Activated B cell treated with CpG ODN at 0.5 μM for 24 hours (primary cell): Measurements from ENCODE around the gene CDK17. TPM values are rescaled to one million over a fixed set of nuclear protein-coding genes. Genes with fewer than 3 reads are reported as not detected.

Source experiments
- ATAC-seq: fragments of 200-7000 bp; cut with Tn5 transposase; one replicate; pipeline ENCODE4 v1.10.0; 2021; ENCODE audit warnings: low read depth, mild to moderate bottlenecking, moderate library complexity
- CTCF ChIA-PET: fragments of 350-600 bp; sonication (Branson Sonifier 250); formaldehyde crosslinking; loops from one replicate; lab custom pipeline; 2021; ENCODE audit warnings: antibody characterized with exemption; lab: Charles Lee
- POLR2A ChIA-PET: fragments of 350-600 bp; sonication (Branson Sonifier 250); formaldehyde crosslinking; loops from one replicate; lab custom pipeline; 2021; ENCODE audit warnings: antibody characterized with exemption; lab: Charles Lee
- DNase-seq: peaks from one replicate; pipeline ENCODE4 v3.0.0; 2022
- H3K27ac Mint-ChIP-seq: one replicate; pipeline ENCODE4 v1.8.0; 2020; ENCODE audit warnings: mixed read lengths
- H3K27me3 Mint-ChIP-seq: one replicate; pipeline ENCODE4 v1.8.0; 2021; ENCODE audit warnings: mixed read lengths
- H3K36me3 Mint-ChIP-seq: one replicate; pipeline ENCODE4 v1.8.0; 2021; ENCODE audit warnings: low read depth, mixed read lengths
- H3K4me1 Mint-ChIP-seq: one replicate; pipeline ENCODE4 v1.8.0; 2021; ENCODE audit warnings: mixed read lengths
- H3K4me3 Mint-ChIP-seq: one replicate; pipeline ENCODE4 v1.8.0; 2020; ENCODE audit warnings: mild to moderate bottlenecking, mixed read lengths
- H3K9me3 Mint-ChIP-seq: one replicate; pipeline ENCODE4 v1.8.0; 2020; ENCODE audit warnings: mixed read lengths
- CTCF ChIP-seq: fragments of 200-600 bp; IDR thresholded peaks from one replicate; pipeline ENCODE4 v1.8.0; 2022; ENCODE audit warnings: antibody characterized with exemption, mild to moderate bottlenecking
- intact Hi-C: fragments of 100-400 bp; cut with micrococcal nuclease; formaldehyde crosslinking; loops from one replicate; pipeline ENCODE4 v1.15.1; 2024
- total RNA-seq: library from RNA; stranded (reverse); gene quantifications from 2 replicates; pipeline ENCODE4 v1.2.3, GENCODE V29; 2022

Gene CDK17
- total RNA-seq, 1 donor from 2014 or later, result 57.3 TPM

GRCh38 chr12:96399120-96399918 lies 920 bp downstream of the CDK17 start:
- peak overlapping the region; percentile 95 for H3K4me3 Mint-ChIP-seq
- ChIA-PET CTCF (interaction anchor here (0.6 to 4.0 kb wide), 14 partner anchors 9 to 184 kb away, joined by 3 to 38 read pairs (median 4); partner anchors contain the start of gene CFAP54), POLR2A (interaction anchor here (0.6 to 3.2 kb wide), 40 partner anchors 8 to 540 kb away, joined by 3 to 31 read pairs (median 5); partner anchors contain the start of genes CFAP54, LTA4H and SNRPF)
- TF ChIP-seq CTCF, result no peak
- H3K36me3 Mint-ChIP-seq, result peaks cover 6% of the 10 kb centered on the region
- peaks cover 55% of the 10 kb centered on the region for H3K4me1 Mint-ChIP-seq
- H3K9me3 Mint-ChIP-seq, result no peaks in the 10 kb centered on the region
- peak; percentile 73 for DNase-seq
- no peaks in the 10 kb centered on the region for H3K27me3 Mint-ChIP-seq
- intact Hi-C loops, result loop anchor here (1.0 to 5.0 kb wide), 4 partner anchors 8 to 541 kb away; partner anchors contain the start of gene SNRPF
- ATAC-seq, result peak; percentile 56
- H3K27ac Mint-ChIP-seq, result peak overlapping the region; percentile 88

- H3K27ac Mint-ChIP-seq, result peak overlapping the region; percentile 88
- POLR2A ChIA-PET, result interaction anchor here (0.5 to 3.2 kb wide), 24 partner anchors 8 to 1325 kb away, joined by 3 to 31 read pairs (median 6); partner anchors contain the start of genes CFAP54, LTA4H and NR2C1
- peaks cover 48% of the 10 kb centered on the region for H3K4me1 Mint-ChIP-seq
- no peak for DNase-seq
- ATAC-seq, result no peak
- CTCF ChIA-PET, result interaction anchor here (0.6 to 4.0 kb wide), 8 partner anchors 9 to 183 kb away, joined by 3 to 38 read pairs (median 9); partner anchors contain the start of gene CFAP54
- intact Hi-C loops, result loop anchor here (1.0 to 5.0 kb wide), 4 partner anchors 9 to 540 kb away; partner anchors contain the start of gene SNRPF
- peak overlapping the region; percentile 95 for H3K4me3 Mint-ChIP-seq
- TF ChIP-seq CTCF, result no peak
- H3K27me3 Mint-ChIP-seq, result no peaks in the 10 kb centered on the region
- H3K9me3 Mint-ChIP-seq, result no peaks in the 10 kb centered on the region
- peaks cover 6% of the 10 kb centered on the region for H3K36me3 Mint-ChIP-seq
Observed at GRCh38 chr12:96398424-96399119, 1.7 kb downstream of the CDK17 start.

GRCh38 chr12:96397756-96398423 lies 2.3 kb downstream of the CDK17 start:
- ATAC-seq, result no peak
- Mint-ChIP-seq H3K4me3 (peak overlapping the region; percentile 95), H3K27me3 (no peaks in the 10 kb centered on the region), H3K36me3 (peaks cover 6% of the 10 kb centered on the region), H3K9me3 (no peaks in the 10 kb centered on the region), H3K4me1 (peaks cover 47% of the 10 kb centered on the region), H3K27ac (peak overlapping the region; percentile 88)
- intact Hi-C loops, result loop anchor here (5.0 kb wide), 2 partner anchors 71 to 106 kb away; no protein-coding TSS in a partner anchor
- no peak for DNase-seq
- CTCF ChIA-PET, result interaction anchor here (1.9 to 4.0 kb wide), 2 partner anchors 10 to 119 kb away, joined by 5 to 38 read pairs; no protein-coding TSS in a partner anchor
- no peak for TF ChIP-seq CTCF
- POLR2A ChIA-PET, result interaction anchor here (0.7 to 3.1 kb wide), 4 partner anchors 10 to 1397 kb away, joined by 3 to 29 read pairs (median 15); partner anchors contain the start of gene CFAP54

- ATAC-seq, result no peak
- DNase-seq, result no peak
- H3K36me3 Mint-ChIP-seq, result peaks cover 6% of the 10 kb centered on the region
- peaks cover 49% of the 10 kb centered on the region for H3K4me1 Mint-ChIP-seq
- TF ChIP-seq CTCF, result no peak
- intact Hi-C loops, result loop anchor here (5.0 kb wide), 2 partner anchors 70 to 105 kb away; no protein-coding TSS in a partner anchor
- CTCF ChIA-PET, result no interaction called here
- H3K9me3 Mint-ChIP-seq, result no peaks in the 10 kb centered on the region
- H3K27me3 Mint-ChIP-seq, result no peaks in the 10 kb centered on the region
- POLR2A ChIA-PET, result interaction anchor here (0.6 kb wide), 1 partner anchor 1231 kb away, joined by 3 read pairs; no protein-coding TSS in a partner anchor
- no peak overlapping the region for H3K27ac Mint-ChIP-seq
- no peak overlapping the region for H3K4me3 Mint-ChIP-seq
Observed at GRCh38 chr12:96396914-96397313, 3.3 kb downstream of the CDK17 start.
